HEK293 (cell line): ENCODE results near the gene CRAT.

Experiments used
- CTCF ChIA-PET: fragments of 350-600 bp; formaldehyde crosslinking; extraction: SDS; loops from one replicate; lab custom pipeline; 2021; ENCODE audit warnings: antibody characterized with exemption; lab: Yijun Ruan, JAX
- POLR2A ChIA-PET: fragments of 300-600 bp; formaldehyde crosslinking; extraction: SDS; loops from one replicate; lab custom pipeline; 2020; ENCODE audit warnings: antibody characterized with exemption, inconsistent platforms; lab: Yijun Ruan, JAX
- H3K27ac ChIP-seq: fragments of 200-500 bp; sonication (Bioruptor generic); 2 replicates; pipeline ENCODE4 v1.5.1; 2014; ENCODE audit warnings: low read depth, low read length, control low read depth, inconsistent platforms; ENCODE audit errors: extremely low read depth
- H3K36me3 ChIP-seq, 2 experiments: fragments of 200-500 bp in 1 of 2; sonication (Bioruptor generic) in 1 of 2; 1 replicate in 1 of 2; 2 replicates in 1 of 2; pipeline ENCODE4 v1.5.1; 2014 to 2017; ENCODE audit warnings: inconsistent platforms in 2 of 2, low read length in 2 of 2; ENCODE audit not compliant: control insufficient read depth in 2 of 2, insufficient read depth in 1 of 2
- H3K4me1 ChIP-seq: fragments of 200-500 bp; sonication (Bioruptor generic); 2 replicates; pipeline ENCODE4 v1.5.1; 2014; ENCODE audit warnings: mild to moderate bottlenecking, low read length, inconsistent platforms; ENCODE audit not compliant: control insufficient read depth, insufficient read depth
- H3K4me3 ChIP-seq: 2 replicates; pipeline ENCODE4 v1.5.1; 2011; ENCODE audit warnings: low read depth, mild to moderate bottlenecking, control low read depth, low read length, moderate library complexity
- H3K9me3 ChIP-seq: fragments of 200-500 bp; sonication (Bioruptor generic); 2 replicates; pipeline ENCODE4 v1.5.1; 2014; ENCODE audit warnings: low read depth, low read length, inconsistent platforms; ENCODE audit not compliant: control insufficient read depth, insufficient read depth
- GFI1B ChIP-seq: fragments of 450-650 bp; formaldehyde crosslinking; IDR thresholded peaks from 2 replicates; pipeline ENCODE4 v1.5.1; 2016; ENCODE audit warnings: missing biosample characterization, missing genetic modification characterization
- GLIS1 ChIP-seq: fragments of 450-650 bp; formaldehyde crosslinking; IDR thresholded peaks from 2 replicates; pipeline ENCODE4 v1.5.1; 2016; ENCODE audit warnings: missing biosample characterization, missing genetic modification characterization
- GLIS2 ChIP-seq: fragments of 450-650 bp; formaldehyde crosslinking; IDR thresholded peaks from 2 replicates; pipeline ENCODE4 v1.5.1; 2016; ENCODE audit warnings: missing biosample characterization, missing genetic modification characterization
- KLF10 ChIP-seq: fragments of 450-650 bp; IDR thresholded peaks from 2 replicates; pipeline ENCODE4 v1.5.1; 2018; ENCODE audit warnings: missing biosample characterization, mild to moderate bottlenecking, missing genetic modification characterization
- KLF9 ChIP-seq: fragments of 450-650 bp; formaldehyde crosslinking; IDR thresholded peaks from 2 replicates; pipeline ENCODE4 v1.5.1; 2016; ENCODE audit warnings: missing biosample characterization, missing genetic modification characterization, low read depth
- PRDM1 ChIP-seq: fragments of 450-650 bp; formaldehyde crosslinking; IDR thresholded peaks from 2 replicates; pipeline ENCODE4; 2016; ENCODE audit warnings: missing biosample characterization, missing genetic modification characterization
- REPIN1 ChIP-seq: fragments of 450-650 bp; formaldehyde crosslinking; IDR thresholded peaks from 2 replicates; pipeline ENCODE4 v1.5.1; 2017; ENCODE audit warnings: missing biosample characterization, missing genetic modification characterization, low read depth
- SCRT1 ChIP-seq: fragments of 450-650 bp; formaldehyde crosslinking; IDR thresholded peaks from 2 replicates; pipeline ENCODE4 v1.5.1; 2016; ENCODE audit warnings: missing biosample characterization, missing genetic modification characterization, borderline replicate concordance
- SP2 ChIP-seq: fragments of 450-650 bp; formaldehyde crosslinking; IDR thresholded peaks from 2 replicates; pipeline ENCODE4 v1.5.1; 2016; ENCODE audit warnings: missing biosample characterization, missing genetic modification characterization
- YY2 ChIP-seq: fragments of 450-650 bp; formaldehyde crosslinking; IDR thresholded peaks from 2 replicates; pipeline ENCODE4 v1.5.1; 2016; ENCODE audit warnings: missing biosample characterization, missing genetic modification characterization
- ZBTB17 ChIP-seq: fragments of 450-650 bp; formaldehyde crosslinking; IDR thresholded peaks from 2 replicates; pipeline ENCODE4 v1.5.1; 2016; ENCODE audit warnings: missing biosample characterization, missing genetic modification characterization
- ZBTB20 ChIP-seq: fragments of 450-650 bp; formaldehyde crosslinking; IDR thresholded peaks from 2 replicates; pipeline ENCODE4 v1.5.1; 2016; ENCODE audit warnings: missing biosample characterization, missing genetic modification characterization
- ZNF121 ChIP-seq: fragments of 450-650 bp; formaldehyde crosslinking; IDR thresholded peaks from 2 replicates; pipeline ENCODE4 v1.5.1; 2016; ENCODE audit warnings: missing biosample characterization, missing genetic modification characterization
- ZNF221 ChIP-seq: fragments of 450-650 bp; formaldehyde crosslinking; IDR thresholded peaks from 2 replicates; pipeline ENCODE4 v1.5.1; 2017; ENCODE audit warnings: missing biosample characterization, missing genetic modification characterization, borderline replicate concordance
- ZNF341 ChIP-seq: fragments of 450-650 bp; formaldehyde crosslinking; IDR thresholded peaks from 2 replicates; pipeline ENCODE4; 2016; ENCODE audit warnings: low read depth, missing biosample characterization, missing genetic modification characterization
- ZNF416 ChIP-seq: fragments of 450-650 bp; formaldehyde crosslinking; IDR thresholded peaks from 2 replicates; pipeline ENCODE4 v1.5.1; 2016; ENCODE audit warnings: missing biosample characterization, missing genetic modification characterization
- ZNF426 ChIP-seq: fragments of 450-650 bp; formaldehyde crosslinking; IDR thresholded peaks from 2 replicates; pipeline ENCODE4 v1.5.1; 2017; ENCODE audit warnings: missing biosample characterization, missing genetic modification characterization, mild to moderate bottlenecking, inconsistent platforms, moderate library complexity
- ZNF510 ChIP-seq: fragments of 450-650 bp; formaldehyde crosslinking; IDR thresholded peaks from 2 replicates; pipeline ENCODE4 v1.5.1; 2018; ENCODE audit warnings: mild to moderate bottlenecking, missing genetic modification characterization, missing biosample characterization; ENCODE audit not compliant: insufficient replicate concordance
- ZNF600 ChIP-seq: fragments of 450-650 bp; formaldehyde crosslinking; IDR thresholded peaks from 2 replicates; pipeline ENCODE4 v1.5.1; 2016; ENCODE audit warnings: missing biosample characterization, missing genetic modification characterization
- ZNF768 ChIP-seq: fragments of 450-650 bp; formaldehyde crosslinking; IDR thresholded peaks from 2 replicates; pipeline ENCODE4 v1.5.1; 2018; ENCODE audit warnings: missing biosample characterization, mild to moderate bottlenecking, missing genetic modification characterization
- ZNF791 ChIP-seq: fragments of 450-650 bp; formaldehyde crosslinking; IDR thresholded peaks from 2 replicates; pipeline ENCODE4 v1.5.1; 2016; ENCODE audit warnings: missing biosample characterization, missing genetic modification characterization
- TF ChIP-seq, protein P1 (sequence below): fragments of 450-650 bp; formaldehyde crosslinking; IDR thresholded peaks from 2 replicates; pipeline ENCODE4 v1.5.1; 2016; ENCODE audit warnings: missing biosample characterization, missing genetic modification characterization
- TF ChIP-seq, protein P2 (sequence below): fragments of 450-650 bp; formaldehyde crosslinking; IDR thresholded peaks from 2 replicates; pipeline ENCODE4 v1.5.1; 2016; ENCODE audit warnings: missing biosample characterization, missing genetic modification characterization, low read depth
- TF ChIP-seq, protein P3 (sequence below): fragments of 450-650 bp; formaldehyde crosslinking; IDR thresholded peaks from 2 replicates; pipeline ENCODE4 v1.5.1; 2016; ENCODE audit warnings: missing biosample characterization, missing genetic modification characterization, borderline replicate concordance
- TF ChIP-seq, protein P4 (sequence below): fragments of 450-650 bp; formaldehyde crosslinking; IDR thresholded peaks from 2 replicates; pipeline ENCODE4 v1.5.1; 2017; ENCODE audit warnings: missing biosample characterization, missing genetic modification characterization

CRAT gene

DNA sequence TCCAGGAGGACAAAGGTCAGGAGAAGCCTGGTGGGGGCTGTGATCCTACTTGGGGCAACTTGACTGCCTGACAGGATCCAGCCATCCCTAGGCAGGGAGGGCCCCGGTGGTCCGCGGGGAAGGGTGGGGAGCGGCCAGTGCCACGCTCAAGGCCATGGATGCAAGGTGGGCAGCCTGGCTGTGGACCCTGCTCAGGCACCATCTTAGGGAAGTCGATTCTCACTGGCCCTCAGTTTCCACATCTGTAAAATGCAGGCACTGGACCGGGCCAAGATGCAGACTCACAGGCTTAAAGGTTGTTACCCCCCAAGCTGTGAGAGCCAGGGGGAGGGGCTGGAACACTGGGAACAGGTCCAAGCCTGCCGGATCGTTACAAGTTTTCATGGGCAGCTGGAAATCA lies 38.4 kb downstream of the CRAT start:
- ChIA-PET CTCF (interaction anchor here (0.7 kb wide), 2 partner anchors 891 to 1786 kb away, joined by 3 to 4 read pairs; no protein-coding TSS in a partner anchor), POLR2A (interaction anchor here (0.5 to 1.0 kb wide), 2 partner anchors 8 to 214 kb away, joined by 3 read pairs; partner anchors contain the start of gene DOLPP1)
- no peaks in the 10 kb centered on the region for H3K4me1 ChIP-seq
- H3K27ac ChIP-seq: no peak overlapping the region
- no peak overlapping the region for H3K4me3 ChIP-seq
- H3K36me3 ChIP-seq: peaks cover 0 to 29% of the 10 kb centered on the region in 2 experiments; a peak in 1 of 3 replicates
- H3K9me3 ChIP-seq: no peaks in the 10 kb centered on the region
- TF ChIP-seq ZNF121 (tag by site-specific recombination) (peak; percentile 62), ZNF341 (tag by site-specific recombination) (peak; percentile 43), GFI1B (tag by site-specific recombination) (no peak), GLIS2 (tag by site-specific recombination) (0 out of 2 replicates have a peak, but pooled peaks have one; percentile 15), GLIS1 (tag by site-specific recombination) (peak; percentile 68)
- TF ChIP-seq, protein P1, sequence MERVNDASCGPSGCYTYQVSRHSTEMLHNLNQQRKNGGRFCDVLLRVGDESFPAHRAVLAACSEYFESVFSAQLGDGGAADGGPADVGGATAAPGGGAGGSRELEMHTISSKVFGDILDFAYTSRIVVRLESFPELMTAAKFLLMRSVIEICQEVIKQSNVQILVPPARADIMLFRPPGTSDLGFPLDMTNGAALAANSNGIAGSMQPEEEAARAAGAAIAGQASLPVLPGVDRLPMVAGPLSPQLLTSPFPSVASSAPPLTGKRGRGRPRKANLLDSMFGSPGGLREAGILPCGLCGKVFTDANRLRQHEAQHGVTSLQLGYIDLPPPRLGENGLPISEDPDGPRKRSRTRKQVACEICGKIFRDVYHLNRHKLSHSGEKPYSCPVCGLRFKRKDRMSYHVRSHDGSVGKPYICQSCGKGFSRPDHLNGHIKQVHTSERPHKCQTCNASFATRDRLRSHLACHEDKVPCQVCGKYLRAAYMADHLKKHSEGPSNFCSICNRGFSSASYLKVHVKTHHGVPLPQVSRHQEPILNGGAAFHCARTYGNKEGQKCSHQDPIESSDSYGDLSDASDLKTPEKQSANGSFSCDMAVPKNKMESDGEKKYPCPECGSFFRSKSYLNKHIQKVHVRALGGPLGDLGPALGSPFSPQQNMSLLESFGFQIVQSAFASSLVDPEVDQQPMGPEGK (tag by site-specific recombination): 0 out of 2 replicates have a peak, but pooled peaks have one; percentile 7
- TF ChIP-seq, protein P2, sequence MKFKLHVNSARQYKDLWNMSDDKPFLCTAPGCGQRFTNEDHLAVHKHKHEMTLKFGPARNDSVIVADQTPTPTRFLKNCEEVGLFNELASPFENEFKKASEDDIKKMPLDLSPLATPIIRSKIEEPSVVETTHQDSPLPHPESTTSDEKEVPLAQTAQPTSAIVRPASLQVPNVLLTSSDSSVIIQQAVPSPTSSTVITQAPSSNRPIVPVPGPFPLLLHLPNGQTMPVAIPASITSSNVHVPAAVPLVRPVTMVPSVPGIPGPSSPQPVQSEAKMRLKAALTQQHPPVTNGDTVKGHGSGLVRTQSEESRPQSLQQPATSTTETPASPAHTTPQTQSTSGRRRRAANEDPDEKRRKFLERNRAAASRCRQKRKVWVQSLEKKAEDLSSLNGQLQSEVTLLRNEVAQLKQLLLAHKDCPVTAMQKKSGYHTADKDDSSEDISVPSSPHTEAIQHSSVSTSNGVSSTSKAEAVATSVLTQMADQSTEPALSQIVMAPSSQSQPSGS (tag by site-specific recombination): no peak
- TF ChIP-seq, protein P3, sequence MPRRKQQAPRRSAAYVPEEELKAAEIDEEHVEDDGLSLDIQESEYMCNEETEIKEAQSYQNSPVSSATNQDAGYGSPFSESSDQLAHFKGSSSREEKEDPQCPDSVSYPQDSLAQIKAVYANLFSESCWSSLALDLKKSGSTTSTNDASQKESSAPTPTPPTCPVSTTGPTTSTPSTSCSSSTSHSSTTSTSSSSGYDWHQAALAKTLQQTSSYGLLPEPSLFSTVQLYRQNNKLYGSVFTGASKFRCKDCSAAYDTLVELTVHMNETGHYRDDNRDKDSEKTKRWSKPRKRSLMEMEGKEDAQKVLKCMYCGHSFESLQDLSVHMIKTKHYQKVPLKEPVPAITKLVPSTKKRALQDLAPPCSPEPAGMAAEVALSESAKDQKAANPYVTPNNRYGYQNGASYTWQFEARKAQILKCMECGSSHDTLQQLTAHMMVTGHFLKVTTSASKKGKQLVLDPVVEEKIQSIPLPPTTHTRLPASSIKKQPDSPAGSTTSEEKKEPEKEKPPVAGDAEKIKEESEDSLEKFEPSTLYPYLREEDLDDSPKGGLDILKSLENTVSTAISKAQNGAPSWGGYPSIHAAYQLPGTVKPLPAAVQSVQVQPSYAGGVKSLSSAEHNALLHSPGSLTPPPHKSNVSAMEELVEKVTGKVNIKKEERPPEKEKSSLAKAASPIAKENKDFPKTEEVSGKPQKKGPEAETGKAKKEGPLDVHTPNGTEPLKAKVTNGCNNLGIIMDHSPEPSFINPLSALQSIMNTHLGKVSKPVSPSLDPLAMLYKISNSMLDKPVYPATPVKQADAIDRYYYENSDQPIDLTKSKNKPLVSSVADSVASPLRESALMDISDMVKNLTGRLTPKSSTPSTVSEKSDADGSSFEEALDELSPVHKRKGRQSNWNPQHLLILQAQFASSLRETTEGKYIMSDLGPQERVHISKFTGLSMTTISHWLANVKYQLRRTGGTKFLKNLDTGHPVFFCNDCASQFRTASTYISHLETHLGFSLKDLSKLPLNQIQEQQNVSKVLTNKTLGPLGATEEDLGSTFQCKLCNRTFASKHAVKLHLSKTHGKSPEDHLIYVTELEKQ (tag by site-specific recombination): no peak
- TF ChIP-seq, all 188 proteins: peak for 5

GRCh38 chr9:129071526-129072126 lies 39.0 kb downstream of the CRAT start:
- ChIA-PET POLR2A (interaction anchor here (0.5 to 1.0 kb wide), 2 partner anchors 9 to 213 kb away, joined by 3 read pairs; partner anchors contain the start of gene DOLPP1), CTCF (interaction anchor here (0.7 kb wide), 1 partner anchor 1786 kb away, joined by 3 read pairs; no protein-coding TSS in a partner anchor)
- Histone ChIP-seq H3K27ac (no peak overlapping the region), H3K4me1 (no peaks in the 10 kb centered on the region), H3K4me3 (no peak overlapping the region), H3K9me3 (no peaks in the 10 kb centered on the region), H3K36me3 (peaks cover 0 to 31% of the 10 kb centered on the region in 2 experiments; a peak in 1 of 3 replicates)
- peak; percentile 0; the same call in 1 of the 2 replicates for TF ChIP-seq ZNF600
- TF ChIP-seq KLF9 (tag by site-specific recombination): peak; percentile 25; the same call in 1 of the 2 replicates
- no peak for TF ChIP-seq YY2 (tag by site-specific recombination)
- peak; percentile 34 for TF ChIP-seq SP2
- no peak for TF ChIP-seq ZNF221 (tag by site-specific recombination)
- peak; percentile 25; the same call in 1 of the 2 replicates for TF ChIP-seq ZBTB17 (tag by site-specific recombination)
- no peak for TF ChIP-seq ZNF791 (tag by site-specific recombination)
- no peak for TF ChIP-seq ZNF768
- TF ChIP-seq ZNF416 (tag by site-specific recombination): no peak
- TF ChIP-seq, protein P4, sequence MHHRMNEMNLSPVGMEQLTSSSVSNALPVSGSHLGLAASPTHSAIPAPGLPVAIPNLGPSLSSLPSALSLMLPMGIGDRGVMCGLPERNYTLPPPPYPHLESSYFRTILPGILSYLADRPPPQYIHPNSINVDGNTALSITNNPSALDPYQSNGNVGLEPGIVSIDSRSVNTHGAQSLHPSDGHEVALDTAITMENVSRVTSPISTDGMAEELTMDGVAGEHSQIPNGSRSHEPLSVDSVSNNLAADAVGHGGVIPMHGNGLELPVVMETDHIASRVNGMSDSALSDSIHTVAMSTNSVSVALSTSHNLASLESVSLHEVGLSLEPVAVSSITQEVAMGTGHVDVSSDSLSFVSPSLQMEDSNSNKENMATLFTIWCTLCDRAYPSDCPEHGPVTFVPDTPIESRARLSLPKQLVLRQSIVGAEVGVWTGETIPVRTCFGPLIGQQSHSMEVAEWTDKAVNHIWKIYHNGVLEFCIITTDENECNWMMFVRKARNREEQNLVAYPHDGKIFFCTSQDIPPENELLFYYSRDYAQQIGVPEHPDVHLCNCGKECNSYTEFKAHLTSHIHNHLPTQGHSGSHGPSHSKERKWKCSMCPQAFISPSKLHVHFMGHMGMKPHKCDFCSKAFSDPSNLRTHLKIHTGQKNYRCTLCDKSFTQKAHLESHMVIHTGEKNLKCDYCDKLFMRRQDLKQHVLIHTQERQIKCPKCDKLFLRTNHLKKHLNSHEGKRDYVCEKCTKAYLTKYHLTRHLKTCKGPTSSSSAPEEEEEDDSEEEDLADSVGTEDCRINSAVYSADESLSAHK (tag by site-specific recombination): no peak
- TF ChIP-seq PRDM1 (tag by site-specific recombination): no peak
- no peak for TF ChIP-seq SCRT1
- TF ChIP-seq KLF10: no peak
- no peak for TF ChIP-seq REPIN1
- TF ChIP-seq ZNF510 (tag by site-specific recombination): no peak
- peak; percentile 19; the same call in 1 of the 2 replicates for TF ChIP-seq ZBTB20 (tag by site-specific recombination)
- no peak for TF ChIP-seq ZNF426 (tag by site-specific recombination)
